GM12865 (cell line): ENCODE measurements around the gene GCNT2.
A peak's percentile ranks its signal among the peaks of the same experiment; 100 is the strongest.

Experiments used
- DNase-seq: peaks from one replicate; pipeline ENCODE4 v3.0.0; 2010; ENCODE audit warnings: low read depth
- H3K4me3 ChIP-seq: 2 replicates; pipeline ENCODE4 v1.5.1; 2011; ENCODE audit warnings: mild to moderate bottlenecking, low read depth, low read length, control low read depth
- TF ChIP-seq, protein P1 (sequence below): IDR thresholded peaks from 2 replicates; pipeline ENCODE4 v1.5.1; 2011; ENCODE audit warnings: low read length, control low read depth, low read depth, inconsistent platforms; ENCODE audit not compliant: insufficient read depth; ENCODE audit errors: missing control alignments

Gene GCNT2

DNA sequence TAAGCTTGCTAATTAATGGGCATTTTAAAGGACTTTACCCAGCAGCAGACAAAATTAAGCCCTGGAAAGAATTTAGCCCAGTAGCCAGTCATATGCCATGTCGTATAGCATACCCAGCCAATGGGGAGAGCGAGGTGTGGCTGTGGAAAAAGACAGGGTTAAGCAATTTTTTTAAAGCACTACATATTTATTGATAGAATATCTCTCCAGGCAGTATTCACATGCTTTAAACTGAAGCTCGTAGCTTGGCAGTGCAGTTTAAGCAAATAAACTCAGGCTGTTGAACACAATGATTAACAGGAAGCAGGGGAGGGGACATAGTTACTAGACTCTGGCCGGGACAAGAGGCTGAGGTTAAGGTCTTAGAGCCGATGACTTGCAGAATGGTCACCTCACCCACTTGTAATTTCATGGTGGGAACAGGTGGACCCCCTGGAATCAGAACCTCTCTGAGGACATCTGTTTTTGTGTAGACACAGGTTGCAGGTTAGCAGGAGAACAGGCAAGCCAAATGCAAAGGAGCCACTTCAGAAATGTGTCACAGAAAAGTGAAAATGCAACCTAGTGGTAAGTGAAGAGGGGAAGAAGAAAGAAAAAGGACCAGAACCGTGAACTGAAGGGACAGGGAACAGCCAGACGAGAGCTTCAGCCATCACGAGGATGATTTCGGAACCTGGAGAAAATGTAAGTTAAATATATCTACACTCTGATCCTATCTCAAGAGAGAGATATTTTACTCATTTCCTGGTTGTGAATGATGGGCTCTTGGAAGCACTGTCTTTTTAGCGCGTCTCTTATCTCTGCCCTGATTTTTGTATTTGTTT lies 7.2 kb downstream of the GCNT2 start:
- peak; percentile 81 for DNase-seq
- peak overlapping the region; percentile 76 for H3K4me3 ChIP-seq
- TF ChIP-seq, protein P1, sequence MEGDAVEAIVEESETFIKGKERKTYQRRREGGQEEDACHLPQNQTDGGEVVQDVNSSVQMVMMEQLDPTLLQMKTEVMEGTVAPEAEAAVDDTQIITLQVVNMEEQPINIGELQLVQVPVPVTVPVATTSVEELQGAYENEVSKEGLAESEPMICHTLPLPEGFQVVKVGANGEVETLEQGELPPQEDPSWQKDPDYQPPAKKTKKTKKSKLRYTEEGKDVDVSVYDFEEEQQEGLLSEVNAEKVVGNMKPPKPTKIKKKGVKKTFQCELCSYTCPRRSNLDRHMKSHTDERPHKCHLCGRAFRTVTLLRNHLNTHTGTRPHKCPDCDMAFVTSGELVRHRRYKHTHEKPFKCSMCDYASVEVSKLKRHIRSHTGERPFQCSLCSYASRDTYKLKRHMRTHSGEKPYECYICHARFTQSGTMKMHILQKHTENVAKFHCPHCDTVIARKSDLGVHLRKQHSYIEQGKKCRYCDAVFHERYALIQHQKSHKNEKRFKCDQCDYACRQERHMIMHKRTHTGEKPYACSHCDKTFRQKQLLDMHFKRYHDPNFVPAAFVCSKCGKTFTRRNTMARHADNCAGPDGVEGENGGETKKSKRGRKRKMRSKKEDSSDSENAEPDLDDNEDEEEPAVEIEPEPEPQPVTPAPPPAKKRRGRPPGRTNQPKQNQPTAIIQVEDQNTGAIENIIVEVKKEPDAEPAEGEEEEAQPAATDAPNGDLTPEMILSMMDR = no peak

GRCh38 chr6:10529231-10529801 lies 8.2 kb downstream of the GCNT2 start:
- peak overlapping the region; percentile 76 for H3K4me3 ChIP-seq
- DNase-seq = peak; percentile 52
- TF ChIP-seq, protein P1 = no peak

DNA sequence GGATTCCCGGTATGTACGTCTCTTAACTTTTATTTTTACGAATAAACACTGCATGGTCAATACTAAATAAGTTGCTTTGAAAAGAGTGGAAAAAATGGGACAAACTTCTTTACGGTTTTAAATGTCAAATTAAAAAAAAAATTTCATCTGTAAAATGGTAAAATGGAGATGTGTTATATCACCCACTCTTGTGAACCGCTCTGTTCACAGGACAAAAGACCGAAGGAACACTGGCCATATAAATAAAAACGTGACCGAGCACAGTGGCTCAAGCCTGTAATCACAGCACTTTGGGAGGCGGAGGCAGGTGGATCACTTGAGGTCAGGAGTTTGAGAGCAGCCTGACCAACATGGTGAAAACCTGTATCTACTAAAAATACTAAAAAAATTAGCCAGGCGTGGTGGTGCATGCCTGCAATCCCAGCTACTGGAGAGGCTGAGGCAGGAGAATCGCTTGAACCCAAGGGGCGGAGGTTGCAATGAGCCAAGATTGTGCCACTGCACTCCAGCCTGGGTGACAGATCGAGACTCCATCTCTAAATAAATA lies 8.8 kb downstream of the GCNT2 start:
- peak overlapping the region; percentile 76 for H3K4me3 ChIP-seq
- peak; percentile 48 for DNase-seq

DNA sequence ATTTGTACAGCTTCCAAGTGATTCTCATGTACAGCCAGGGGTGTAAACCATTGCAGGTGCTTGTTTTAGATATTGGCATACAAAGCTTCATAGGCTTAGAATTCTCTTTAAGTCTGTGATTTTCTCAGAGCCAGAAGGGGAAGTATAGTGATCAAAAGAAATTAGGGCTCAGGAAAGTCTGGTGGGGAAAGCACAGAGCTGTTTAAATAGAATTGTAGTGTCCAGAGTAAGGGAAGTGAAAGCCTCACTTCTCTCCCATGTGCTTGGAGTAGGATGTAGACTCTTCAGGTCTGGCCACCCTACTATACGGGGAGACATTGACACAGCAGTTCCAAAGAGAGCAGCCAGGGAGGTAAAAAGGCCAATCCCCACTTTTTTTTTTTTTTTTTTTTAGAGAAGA lies 10.4 kb downstream of the GCNT2 start:
- peak overlapping the region; percentile 76 for H3K4me3 ChIP-seq
- TF ChIP-seq, protein P1 = no peak
- DNase-seq = peak; percentile 66

GRCh38 chr6:10531942-10532341 lies 10.8 kb downstream of the GCNT2 start:
- DNase-seq = peak; percentile 61
- TF ChIP-seq, protein P1 = no peak
- H3K4me3 ChIP-seq = peak overlapping the region; percentile 76

GRCh38 chr6:10532392-10532791 lies 11.2 kb downstream of the GCNT2 start:
- TF ChIP-seq, protein P1 = no peak
- peak; percentile 18 for DNase-seq
- H3K4me3 ChIP-seq = peak overlapping the region; percentile 76

GRCh38 chr6:10534419-10534762 lies 13.2 kb downstream of the GCNT2 start:
- peak; percentile 63 for DNase-seq
- peak overlapping the region; percentile 76 for H3K4me3 ChIP-seq
- TF ChIP-seq, protein P1 = no peak
